B cell (primary cell): ENCODE results near the gene FOXL1. TPM values are rescaled to one million over a fixed set of nuclear protein-coding genes. Genes with fewer than 3 reads are reported as not detected.

Experiments
- ATAC-seq: fragments of 200-7000 bp; cut with Tn5 transposase; one replicate; pipeline ENCODE4 v1.10.0; 2021; ENCODE audit warnings: low read depth, mild to moderate bottlenecking, moderate number of reproducible peaks, moderate library complexity
- CTCF ChIA-PET: fragments of 350-600 bp; sonication (Branson Sonifier 250); formaldehyde crosslinking; loops from one replicate; lab custom pipeline; 2021; ENCODE audit warnings: antibody characterized with exemption, inconsistent platforms; lab: Charles Lee
- POLR2A ChIA-PET: fragments of 350-600 bp; sonication (Branson Sonifier 250); formaldehyde crosslinking; loops from one replicate; lab custom pipeline; 2021; ENCODE audit warnings: antibody characterized with exemption; lab: Charles Lee
- DNase-seq: peaks from one replicate; pipeline ENCODE4 v3.0.0; 2013
- H2AFZ ChIP-seq: 2 replicates; pipeline ENCODE4 v1.6.1; 2012; ENCODE audit warnings: mild to moderate bottlenecking, low read depth, low read length; ENCODE audit not compliant: insufficient read depth, poor library complexity, severe bottlenecking
- H3K27ac ChIP-seq, 2 donors: 1 replicate in 1 of 2; 2 replicates in 1 of 2; pipeline ENCODE4 v1.5.1; 2012 to 2013; ENCODE audit warnings: low read length in 2 of 2, mild to moderate bottlenecking in 2 of 2, moderate library complexity in 1 of 2
- H3K27me3 ChIP-seq, 4 experiments: fragments of 200-600 bp in 1 of 4; sonication (generic) in 1 of 4; replicated peaks in 1 of 4; 1 replicate in 2 of 4; 2 replicates in 2 of 4; pipeline versions ENCODE4 v1.6.1 to v1.7.0; 2013 to 2016; ENCODE audit warnings: low read length in 3 of 4, mild to moderate bottlenecking in 2 of 4, mixed read lengths in 1 of 4, moderate library complexity in 1 of 4; ENCODE audit not compliant: insufficient read depth in 4 of 4, control insufficient read depth in 3 of 4; ENCODE audit errors: control extremely low read depth in 1 of 4
- H3K36me3 ChIP-seq, 2 experiments: replicated peaks in 1 of 2; 1 replicate in 1 of 2; 2 replicates in 1 of 2; pipeline versions ENCODE4 v1.6.1 to v1.7.1; 2013; ENCODE audit warnings: low read length in 1 of 2; ENCODE audit not compliant: insufficient read depth in 2 of 2, control insufficient read depth in 1 of 2; ENCODE audit errors: control extremely low read depth in 1 of 2, extremely low read depth in 1 of 2
- H3K4me1 ChIP-seq, 2 donors: fragments of 200-600 bp in 1 of 2; sonication (generic) in 1 of 2; 1 replicate in 1 of 2; 2 replicates in 1 of 2; pipeline versions ENCODE4 v1.5.1 to v1.6.1; 2013 to 2017; ENCODE audit warnings: low read length in 2 of 2; ENCODE audit not compliant: control insufficient read depth in 2 of 2, insufficient read depth in 2 of 2
- H3K4me2 ChIP-seq: replicated peaks from 2 replicates; pipeline ENCODE3; 2012; ENCODE audit warnings: mild to moderate bottlenecking, low read depth, low read length; ENCODE audit not compliant: poor library complexity, severe bottlenecking
- H3K4me3 ChIP-seq, 5 experiments: fragments of 200-600 bp in 1 of 5; sonication (generic) in 1 of 5; 1 replicate in 3 of 5; 2 replicates in 2 of 5; pipeline versions ENCODE4 v1.5.1 to v1.7.0; 2011 to 2016; ENCODE audit warnings: low read length in 4 of 5, mild to moderate bottlenecking in 4 of 5, low read depth in 2 of 5, control low read depth in 1 of 5, moderate library complexity in 1 of 5; ENCODE audit not compliant: insufficient read depth in 1 of 5; ENCODE audit errors: control extremely low read depth in 1 of 5, extremely low read depth in 1 of 5
- H3K79me2 ChIP-seq: fragments of 200-600 bp; sonication (generic); one replicate; pipeline ENCODE4 v1.6.0; 2016; ENCODE audit warnings: low read length; ENCODE audit not compliant: control insufficient read depth, insufficient read depth
- H3K9ac ChIP-seq: fragments of 200-600 bp; sonication (generic); 2 replicates; pipeline ENCODE4 v1.6.1; 2017; ENCODE audit warnings: mild to moderate bottlenecking, low read length, moderate library complexity
- H3K9me3 ChIP-seq, 3 donors: one replicate each; pipeline versions ENCODE4 v1.6.1 to v1.7.1; 2013; ENCODE audit warnings: low read length in 2 of 3; ENCODE audit not compliant: control insufficient read depth in 2 of 3, insufficient read depth in 1 of 3; ENCODE audit errors: control extremely low read depth in 1 of 3
- H4K20me1 ChIP-seq: 2 replicates; pipeline ENCODE4 v1.6.0; 2012; ENCODE audit warnings: mild to moderate bottlenecking, low read length; ENCODE audit not compliant: insufficient read depth, control insufficient read depth, poor library complexity, severe bottlenecking
- H3K27ac Mint-ChIP-seq: one replicate; pipeline ENCODE4 v1.8.0; 2021; ENCODE audit warnings: mixed read lengths
- H3K27me3 Mint-ChIP-seq: one replicate; pipeline ENCODE4 v1.8.0; 2021; ENCODE audit warnings: mixed read lengths
- H3K4me1 Mint-ChIP-seq: one replicate; pipeline ENCODE4 v1.8.0; 2021; ENCODE audit warnings: mixed read lengths
- H3K4me3 Mint-ChIP-seq: one replicate; pipeline ENCODE4 v1.8.0; 2021; ENCODE audit warnings: mixed read lengths
- H3K9me3 Mint-ChIP-seq: one replicate; pipeline ENCODE4 v1.8.0; 2022; ENCODE audit warnings: mixed read lengths; ENCODE audit not compliant: insufficient read depth
- EZH2 ChIP-seq: IDR thresholded peaks from 2 replicates; pipeline ENCODE4 v1.6.1; 2012; ENCODE audit warnings: borderline replicate concordance, low read depth, mild to moderate bottlenecking, moderate library complexity, low read length; ENCODE audit not compliant: insufficient read depth, poor library complexity, severe bottlenecking
- WGBS: methylation state at CpG from one replicate; pipeline ENCODE4 v1.1.5; 2013; ENCODE audit warnings: missing lambda C conversion rate; ENCODE audit not compliant: insufficient coverage; 5-methylcytosine and 5-hydroxymethylcytosine counted together
- intact Hi-C: fragments of 100-400 bp; cut with micrococcal nuclease; formaldehyde crosslinking; loops from one replicate; pipeline ENCODE4 v1.10.0; 2022
- polyA plus RNA-seq: library from polyadenylated mRNA; depleted of rRNA; stranded (reverse); fragments of >200 nt; gene quantifications from 2 replicates; pipeline ENCODE4 v1.2.3, GENCODE V29; 2012
- total RNA-seq, 2 donors: library from RNA; stranded (reverse); fragments of 120-200 nt in 1 of 2; gene quantifications; 1 replicate in 1 of 2; 2 replicates in 1 of 2; pipeline versions ENCODE4 v1.2.3 to v1.2.4, GENCODE V29; 2013 to 2022
- TF ChIP-seq, protein P1 (sequence below): fragments of 200-600 bp; IDR thresholded peaks from one replicate; pipeline ENCODE4 v1.8.0; 2022; ENCODE audit warnings: antibody characterized with exemption, mild to moderate bottlenecking

Gene FOXL1
- total and polyA plus RNA-seq, 2 donors (not counting 1 experiment from before 2014, with no cell fraction given): not detected

DNA sequence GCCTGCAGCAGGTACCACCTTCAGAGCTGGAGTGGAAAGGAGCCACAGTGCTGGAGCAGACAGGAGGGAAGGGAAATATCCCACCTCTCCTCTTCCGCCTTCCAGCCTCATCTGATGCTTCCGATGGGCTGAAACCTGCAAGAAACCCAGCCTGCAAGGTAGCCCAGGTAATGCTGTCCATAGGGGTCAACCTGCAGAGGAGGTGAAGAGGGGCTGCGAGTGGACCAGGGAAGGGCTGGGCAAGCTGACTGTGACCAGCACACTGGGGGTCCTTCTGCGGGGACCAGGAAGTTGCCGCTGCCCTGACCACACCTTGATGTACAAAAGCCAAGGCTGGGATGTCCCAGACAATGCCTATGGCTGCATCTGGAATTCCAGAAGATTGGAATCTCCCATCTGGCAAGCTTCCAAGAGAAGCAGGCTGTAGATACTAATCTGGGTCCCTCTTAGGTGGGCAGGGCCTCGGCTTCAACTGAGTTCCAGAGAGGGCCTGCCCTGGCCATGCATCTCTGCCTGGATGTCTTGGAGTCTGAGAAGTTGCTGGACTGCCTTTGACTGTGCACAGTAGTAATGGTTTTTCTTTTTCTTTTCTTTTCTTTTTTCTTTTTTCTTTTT lies 5.8 kb downstream of the FOXL1 start:
- Histone ChIP-seq H3K27me3 (peaks cover 0 to 27% (median 8%) of the 10 kb centered on the region in 4 experiments), H3K4me1 (no peaks in the 10 kb centered on the region), H3K79me2 (no peaks in the 10 kb centered on the region), H3K9ac (no peak overlapping the region), H4K20me1 (no peaks in the 10 kb centered on the region), H3K4me3 (no peak overlapping the region), H3K9me3 (no peaks in the 10 kb centered on the region), H3K27ac (no peak overlapping the region), H3K4me2 (no peak overlapping the region), H3K36me3 (no peaks in the 10 kb centered on the region), H2AFZ (no peak overlapping the region)
- Mint-ChIP-seq H3K9me3 (no peaks in the 10 kb centered on the region), H3K4me3 (no peak overlapping the region), H3K27ac (no peak overlapping the region), H3K4me1 (peaks cover 3% of the 10 kb centered on the region), H3K27me3 (peaks cover 45% of the 10 kb centered on the region)
- TF ChIP-seq, protein P1, sequence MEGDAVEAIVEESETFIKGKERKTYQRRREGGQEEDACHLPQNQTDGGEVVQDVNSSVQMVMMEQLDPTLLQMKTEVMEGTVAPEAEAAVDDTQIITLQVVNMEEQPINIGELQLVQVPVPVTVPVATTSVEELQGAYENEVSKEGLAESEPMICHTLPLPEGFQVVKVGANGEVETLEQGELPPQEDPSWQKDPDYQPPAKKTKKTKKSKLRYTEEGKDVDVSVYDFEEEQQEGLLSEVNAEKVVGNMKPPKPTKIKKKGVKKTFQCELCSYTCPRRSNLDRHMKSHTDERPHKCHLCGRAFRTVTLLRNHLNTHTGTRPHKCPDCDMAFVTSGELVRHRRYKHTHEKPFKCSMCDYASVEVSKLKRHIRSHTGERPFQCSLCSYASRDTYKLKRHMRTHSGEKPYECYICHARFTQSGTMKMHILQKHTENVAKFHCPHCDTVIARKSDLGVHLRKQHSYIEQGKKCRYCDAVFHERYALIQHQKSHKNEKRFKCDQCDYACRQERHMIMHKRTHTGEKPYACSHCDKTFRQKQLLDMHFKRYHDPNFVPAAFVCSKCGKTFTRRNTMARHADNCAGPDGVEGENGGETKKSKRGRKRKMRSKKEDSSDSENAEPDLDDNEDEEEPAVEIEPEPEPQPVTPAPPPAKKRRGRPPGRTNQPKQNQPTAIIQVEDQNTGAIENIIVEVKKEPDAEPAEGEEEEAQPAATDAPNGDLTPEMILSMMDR: no peak
- TF ChIP-seq EZH2: no peak
- DNase-seq (no peak), ATAC-seq (no peak)
- CTCF ChIA-PET: no interaction called here
- intact Hi-C loops: no loop called here
- 82% methylated on average over 5 of the region's 6 CpGs for WGBS
- POLR2A ChIA-PET: no interaction called here
